GM19238 (cell line): ENCODE data around the gene RPL18.
A peak's percentile ranks its signal among the peaks of the same experiment; 100 is the strongest.
"Not testable (repeated sequence)": the region's sequence is repeated elsewhere in the genome, so short reads cannot be mapped to it uniquely, and the experiment has no call there.

Experiments used
- DNase-seq: peaks from one replicate; pipeline ENCODE4 v3.0.0; 2011; ENCODE audit warnings: low spot score; ENCODE audit not compliant: insufficient read length

RPL18 gene

GRCh38 chr19:48618916-48619691 is at the start of gene RPL18, which contains the start of gene SPHK2:
RPL18 (minus strand) TSS chr19:48619178; CDS start chr19:48619143, 35 bp downstream.
SPHK2 (plus strand) TSS chr19:48619506; CDS start chr19:48620515, 1,009 bp downstream.
- DNase-seq = peak; percentile 98

GRCh38 chr19:48668761-48669160 is 49.8 kb upstream of the RPL18 start:
- no peak for DNase-seq

- no peak for DNase-seq
Measured at GRCh38 chr19:48668332-48668731, 49.4 kb upstream of the RPL18 start.

- DNase-seq = no peak
Measured at GRCh38 chr19:48665786-48666185, 46.8 kb upstream of the RPL18 start.

GRCh38 chr19:48664476-48664875 is 45.5 kb upstream of the RPL18 start:
- DNase-seq = no peak

- no peak for DNase-seq
Measured at GRCh38 chr19:48663667-48664066, 44.7 kb upstream of the RPL18 start.

GRCh38 chr19:48661711-48662090 is 42.7 kb upstream of the RPL18 start:
- no peak for DNase-seq

- DNase-seq = peak; percentile 99
Measured at GRCh38 chr19:48660852-48661710, 42.1 kb upstream of the RPL18 start.

- DNase-seq = no peak
Measured at GRCh38 chr19:48659768-48660167, 40.8 kb upstream of the RPL18 start.

- no peak for DNase-seq
Measured at GRCh38 chr19:48658483-48658882, 39.5 kb upstream of the RPL18 start.

- not testable (repeated sequence) for DNase-seq
Measured at GRCh38 chr19:48657828-48658227, 38.9 kb upstream of the RPL18 start.

- DNase-seq = no peak
Measured at GRCh38 chr19:48656840-48657474, 38.0 kb upstream of the RPL18 start.

GRCh38 chr19:48654299-48655059 is 35.5 kb upstream of the RPL18 start:
- DNase-seq = no peak

GRCh38 chr19:48651683-48652048 is 32.7 kb upstream of the RPL18 start:
- DNase-seq = no peak

- no peak for DNase-seq
Measured at GRCh38 chr19:48650974-48651682, 32.1 kb upstream of the RPL18 start.

GRCh38 chr19:48648134-48648533 is 29.2 kb upstream of the RPL18 start:
- no peak for DNase-seq

- no peak for DNase-seq
Measured at GRCh38 chr19:48646722-48647216, 27.8 kb upstream of the RPL18 start.

GRCh38 chr19:48646001-48646721 is 27.2 kb upstream of the RPL18 start, which contains the start of gene CA11:
CA11 (minus strand) TSS chr19:48646187; CDS start chr19:48645632, 555 bp downstream.
- DNase-seq = peak; percentile 93

GRCh38 chr19:48645620-48646000 is 26.6 kb upstream of the RPL18 start:
- no peak for DNase-seq
